Fibroblast of skin of right biceps (primary cell): ENCODE measurements around the gene BLID.

ENCODE experiments used
- DNase-seq: peaks from one replicate; pipeline ENCODE4 v3.0.0-alpha.2; 2013

The BLID gene, protein sequence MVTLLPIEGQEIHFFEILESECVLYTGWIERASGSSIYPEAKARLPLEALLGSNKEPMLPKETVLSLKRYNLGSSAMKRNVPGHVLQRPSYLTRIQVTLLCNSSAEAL

GRCh38 chr11:122115524-122116379 lies at the start of gene BLID:
TSS of gene BLID (minus strand) at chr11:122116215. CDS start at chr11:122115922, 293 bp downstream.
- DNase-seq: peak; percentile 43

DNA sequence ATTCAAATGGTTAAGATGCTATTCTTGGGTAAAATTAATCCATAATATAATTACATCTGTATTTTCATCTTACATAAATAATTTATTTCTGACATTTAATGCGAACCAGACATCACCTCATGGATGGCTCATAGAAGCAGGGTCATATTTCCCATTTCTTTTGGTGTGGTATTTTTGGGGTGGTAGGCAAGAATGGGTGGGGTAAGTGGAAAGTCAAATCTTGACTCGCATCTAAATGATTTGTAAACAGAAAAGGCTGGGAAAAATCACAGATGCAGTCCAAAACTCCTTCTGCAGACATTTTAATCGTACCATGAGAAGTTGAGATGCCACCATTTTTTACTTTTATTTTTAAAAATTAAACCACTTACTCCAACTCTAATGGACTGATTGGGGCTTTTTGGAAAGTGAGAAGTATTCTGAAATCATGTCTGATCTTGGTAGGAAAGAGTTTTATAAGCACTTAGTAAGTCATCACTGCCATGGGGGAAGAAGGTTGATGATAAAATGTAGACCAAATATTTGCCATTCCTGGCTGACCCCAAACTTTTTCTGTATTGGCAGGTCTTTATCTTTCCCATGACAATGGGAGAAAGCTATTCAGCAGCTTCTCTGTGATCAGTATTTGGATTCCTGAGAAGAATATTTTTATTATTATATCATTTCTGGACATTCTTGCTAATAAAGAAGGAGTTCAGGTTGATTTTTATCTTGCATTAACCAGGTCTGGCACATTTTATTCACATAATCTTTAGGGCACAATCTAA lies 47.2 kb upstream of the BLID start:
- peak; percentile 94 for DNase-seq

- DNase-seq: no peak
Measured at GRCh38 chr11:122162095-122162494, 46.1 kb upstream of the BLID start.

- DNase-seq: no peak
Measured at GRCh38 chr11:122160841-122161590, 45.0 kb upstream of the BLID start.

GRCh38 chr11:122159861-122160260 lies 43.8 kb upstream of the BLID start:
- DNase-seq: no peak

GRCh38 chr11:122159173-122159721 lies 43.2 kb upstream of the BLID start:
- peak; percentile 89 for DNase-seq

- no peak for DNase-seq
Measured at GRCh38 chr11:122158171-122158570, 42.2 kb upstream of the BLID start.

DNA sequence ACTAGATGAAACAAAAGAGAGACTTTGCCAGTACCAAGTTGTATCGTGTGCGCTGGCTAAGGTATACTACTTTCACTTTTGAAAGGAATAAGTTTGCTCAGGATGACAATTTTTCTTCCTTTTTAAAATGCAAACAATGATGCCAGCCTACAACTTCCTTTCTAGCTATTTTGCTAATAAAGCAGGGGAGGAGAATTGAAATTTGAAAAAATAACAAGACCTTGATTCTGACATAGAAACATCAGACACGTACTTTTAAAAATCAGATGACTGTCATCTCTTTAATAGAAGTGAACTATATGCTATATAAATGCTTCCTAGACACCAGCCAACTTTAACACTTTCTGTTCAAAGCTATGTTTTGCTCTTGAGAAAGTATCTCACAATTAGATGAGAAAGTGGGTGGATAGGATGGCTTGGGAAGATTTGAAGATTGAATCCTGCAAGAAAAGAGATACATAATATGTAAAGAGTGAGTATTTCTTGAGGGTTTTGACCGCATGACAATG lies 41.7 kb upstream of the BLID start:
- no peak for DNase-seq

DNA sequence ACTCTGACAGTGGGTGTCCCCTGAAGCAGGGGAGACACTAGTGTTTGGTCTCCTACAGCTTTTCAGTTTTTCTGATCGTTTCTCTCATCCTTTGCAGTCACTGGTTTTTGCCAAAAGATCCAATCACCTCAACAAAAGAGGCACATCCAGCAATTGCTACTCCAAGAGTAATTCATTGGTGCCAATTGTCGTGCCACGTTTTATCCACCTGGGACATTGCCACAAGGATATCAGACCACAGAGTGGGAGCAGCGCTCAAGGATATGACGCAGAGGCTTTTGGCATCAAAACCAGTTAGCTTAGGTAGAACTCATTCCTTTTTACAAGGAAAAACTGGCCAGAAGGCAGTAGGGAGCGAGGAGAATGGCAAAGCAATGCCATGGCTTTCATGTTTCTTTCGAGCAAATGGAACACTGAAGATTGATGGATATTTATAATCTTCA lies 40.9 kb upstream of the BLID start:
- peak; percentile 54 for DNase-seq

GRCh38 chr11:122155765-122156527 lies 39.9 kb upstream of the BLID start:
- DNase-seq: no peak

GRCh38 chr11:122154994-122155393 lies 39.0 kb upstream of the BLID start:
- DNase-seq: no peak

DNA sequence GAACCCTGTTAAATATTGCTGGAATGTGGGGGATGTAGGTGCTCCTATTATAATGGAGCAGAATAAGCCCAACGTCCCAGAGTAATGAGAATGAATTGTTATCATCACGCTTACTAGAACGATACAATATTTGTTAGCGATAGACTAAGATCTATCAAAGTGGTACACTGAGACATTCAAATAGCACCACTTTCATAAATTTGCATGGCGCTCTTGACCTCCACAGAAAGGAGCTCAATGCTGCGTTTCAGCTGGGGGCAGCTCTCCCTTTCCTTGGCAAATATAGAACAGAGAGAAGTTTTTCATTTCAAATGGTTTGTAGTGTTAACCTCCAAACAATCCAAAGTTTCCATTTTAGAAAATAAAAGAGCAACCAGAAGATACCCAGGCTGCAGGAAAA lies 38.2 kb upstream of the BLID start:
- DNase-seq: no peak

GRCh38 chr11:122153746-122154145 lies 37.7 kb upstream of the BLID start:
- no peak for DNase-seq

- no peak for DNase-seq
Measured at GRCh38 chr11:122150216-122151124, 34.5 kb upstream of the BLID start.

DNA sequence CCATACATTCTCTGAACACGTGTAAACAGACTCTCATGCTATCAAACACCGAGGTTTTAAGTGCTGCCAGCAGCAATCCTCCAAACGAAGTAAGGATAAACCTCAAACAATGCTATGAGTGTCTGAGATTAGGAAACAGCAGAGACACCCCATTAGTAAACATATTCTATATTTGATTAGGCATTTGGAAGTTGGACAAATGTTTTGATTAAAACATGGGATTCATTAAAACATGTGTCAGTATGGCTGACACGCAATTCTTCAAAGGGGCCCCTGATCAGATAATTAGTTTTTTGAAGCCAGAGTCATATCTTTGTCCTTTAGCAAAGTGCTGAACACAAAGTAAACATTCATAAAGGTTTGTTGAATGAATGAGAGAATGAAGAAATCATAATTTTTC lies 33.2 kb upstream of the BLID start:
- no peak for DNase-seq

DNA sequence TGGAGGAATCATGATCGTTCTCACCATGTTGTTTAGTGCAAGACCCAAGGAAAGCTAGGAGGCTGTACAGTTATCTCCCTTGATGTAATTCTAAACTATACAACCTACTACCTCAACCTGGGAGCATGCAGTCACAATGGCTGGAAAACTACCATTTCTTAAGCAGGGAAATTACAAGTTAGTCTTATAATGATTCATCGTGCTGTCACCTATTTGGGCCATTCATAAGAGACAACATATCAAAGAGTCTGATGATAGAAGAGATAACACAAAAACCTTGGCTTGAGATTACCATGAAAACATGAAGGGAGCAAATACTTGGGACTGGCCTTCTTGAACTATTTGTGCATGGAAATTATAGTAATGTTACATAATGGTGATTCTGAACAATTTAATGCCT lies 30.5 kb upstream of the BLID start:
- peak; percentile 69 for DNase-seq

GRCh38 chr11:122145715-122146274 lies 29.8 kb upstream of the BLID start:
- peak; percentile 82 for DNase-seq

DNA sequence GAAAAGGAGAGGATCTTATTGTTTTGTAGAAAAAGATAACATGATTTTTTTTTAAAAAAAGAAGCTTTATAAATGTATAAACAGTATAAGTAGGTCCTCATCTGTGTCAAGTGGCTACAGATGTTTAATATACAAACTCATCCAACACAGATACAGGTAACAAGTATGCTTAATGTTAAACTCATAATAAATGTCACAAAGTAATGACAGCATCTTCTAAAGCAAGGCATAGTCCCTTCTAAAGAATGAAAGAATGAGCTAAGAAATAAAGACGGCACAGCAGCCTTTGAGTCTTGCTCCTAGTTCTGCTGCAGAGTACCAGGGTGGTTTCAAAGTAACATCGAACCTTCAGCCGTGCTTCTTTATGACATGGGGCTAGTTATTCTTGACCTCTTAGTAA lies 28.7 kb upstream of the BLID start:
- no peak for DNase-seq

GRCh38 chr11:122141725-122142124 lies 25.7 kb upstream of the BLID start:
- DNase-seq: no peak

DNA sequence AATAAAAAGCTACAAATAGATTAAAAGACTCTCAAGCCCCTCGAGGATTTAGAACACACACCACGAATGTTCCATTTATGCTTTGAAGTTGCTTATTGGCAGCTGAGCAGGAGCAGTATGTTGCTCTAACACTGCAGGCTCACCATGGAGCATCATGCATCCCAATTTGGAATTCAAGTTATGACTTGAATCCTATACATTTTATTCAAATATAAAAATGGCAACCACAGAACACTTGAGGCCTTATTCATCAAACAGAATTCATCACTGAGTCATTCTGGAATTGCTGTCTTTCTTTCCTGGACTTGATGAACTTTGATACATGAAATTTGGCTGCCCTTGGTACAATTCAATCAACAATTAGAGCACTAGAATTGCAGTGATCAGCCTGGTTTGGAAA lies 24.5 kb upstream of the BLID start:
- DNase-seq: peak; percentile 98

- DNase-seq: peak; percentile 31
Measured at GRCh38 chr11:122139595-122139866, 23.5 kb upstream of the BLID start.
